CD4-positive, alpha-beta T cell treated with Interleukin-1 beta for 1 hour (primary cell): ENCODE results near the gene CTSA.
A peak's percentile ranks its signal among the peaks of the same experiment; 100 is the strongest.
"Not testable (repeated sequence)": the region's sequence is repeated elsewhere in the genome, so short reads cannot be mapped to it uniquely, and the experiment has no call there.

Source experiments
- DNase-seq, 2 donors: peaks; one replicate each; pipeline ENCODE4 v3.0.0-alpha.2; 2020 to 2022

Gene CTSA

DNA sequence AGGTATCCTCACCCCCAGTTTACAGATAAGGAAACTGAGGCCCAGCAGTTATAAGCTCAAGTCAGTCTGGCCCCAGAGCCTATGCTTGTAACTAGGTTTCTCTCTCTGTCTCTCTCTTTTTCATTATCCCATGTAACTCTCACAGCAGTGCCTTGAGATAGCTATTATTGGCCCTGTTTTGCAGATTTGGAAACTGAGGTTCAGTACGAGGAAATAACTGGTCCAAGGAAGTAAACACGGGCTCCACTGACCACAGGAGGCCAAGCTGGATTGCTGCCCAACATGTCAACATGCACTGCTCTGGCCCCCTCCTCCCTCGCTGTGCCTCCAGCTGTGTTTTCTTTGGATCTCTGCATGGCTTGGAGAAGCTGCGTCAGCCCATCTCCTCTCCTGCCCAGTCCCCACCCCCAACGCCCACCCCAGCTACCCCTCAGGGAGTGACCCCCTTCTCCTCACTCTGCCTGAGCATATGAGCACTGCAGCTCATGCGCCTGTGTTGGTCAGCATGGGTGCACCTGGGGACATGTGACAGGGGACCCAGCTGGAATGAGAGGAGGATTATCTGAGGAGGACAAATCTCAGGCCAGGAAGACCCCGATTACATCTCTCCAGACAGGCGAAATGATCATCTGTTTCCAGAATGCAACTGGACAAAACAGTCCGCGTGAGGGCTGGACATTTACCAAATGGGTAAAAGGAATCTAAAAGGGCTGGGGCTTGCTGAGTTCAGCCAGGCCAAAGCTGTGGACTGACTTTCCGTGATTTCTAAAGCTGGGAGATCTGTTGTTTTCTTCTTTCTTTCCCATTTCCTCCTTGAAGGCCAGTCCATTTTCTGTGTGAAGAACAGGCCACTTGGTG lies 28.6 kb downstream of the CTSA start:
- DNase-seq, result no peak

GRCh38 chr20:45920462-45921336 lies 29.6 kb downstream of the CTSA start:
- DNase-seq, result no peak

DNA sequence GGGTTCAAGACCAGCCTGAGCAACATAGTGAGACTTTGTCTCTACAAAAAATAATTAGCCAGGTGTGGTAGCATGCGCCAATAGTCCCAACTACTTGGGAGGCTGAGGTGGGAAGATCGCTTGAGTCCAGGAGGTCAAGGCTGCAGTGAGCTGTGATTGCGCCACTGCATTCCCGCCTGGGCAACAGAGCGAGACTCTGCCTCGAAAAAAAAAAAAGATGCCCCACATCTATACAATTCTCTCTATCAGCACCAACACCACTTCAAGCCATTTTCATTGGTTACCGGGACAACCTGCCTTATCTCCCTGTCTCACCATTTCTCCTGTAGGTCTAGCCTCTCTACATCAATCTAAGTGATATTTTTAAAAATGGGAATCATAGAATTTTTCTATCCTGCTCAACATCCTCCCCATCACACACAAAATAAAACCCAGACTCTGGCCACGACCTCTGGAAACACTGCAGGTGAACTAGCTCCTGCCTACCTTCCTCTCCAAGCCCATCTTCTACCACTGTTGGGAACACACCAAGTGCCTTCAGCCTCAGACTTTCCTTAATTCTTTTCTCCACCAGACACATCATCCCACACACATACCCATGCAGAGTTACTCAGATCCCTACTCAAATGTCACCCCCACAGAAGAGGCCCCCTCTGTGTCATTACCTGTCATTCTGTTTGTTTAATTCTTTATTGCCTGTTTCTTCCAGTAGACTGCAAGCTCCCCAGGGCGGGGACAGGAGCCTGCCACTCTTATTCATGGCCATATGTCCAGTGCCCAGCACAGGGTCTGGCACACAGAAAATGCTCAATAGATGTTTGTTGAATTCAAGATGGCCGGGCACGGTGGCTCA lies 30.4 kb downstream of the CTSA start:
- no peak for DNase-seq

GRCh38 chr20:45924391-45925261 lies 33.5 kb downstream of the CTSA start:
- no peak for DNase-seq

DNA sequence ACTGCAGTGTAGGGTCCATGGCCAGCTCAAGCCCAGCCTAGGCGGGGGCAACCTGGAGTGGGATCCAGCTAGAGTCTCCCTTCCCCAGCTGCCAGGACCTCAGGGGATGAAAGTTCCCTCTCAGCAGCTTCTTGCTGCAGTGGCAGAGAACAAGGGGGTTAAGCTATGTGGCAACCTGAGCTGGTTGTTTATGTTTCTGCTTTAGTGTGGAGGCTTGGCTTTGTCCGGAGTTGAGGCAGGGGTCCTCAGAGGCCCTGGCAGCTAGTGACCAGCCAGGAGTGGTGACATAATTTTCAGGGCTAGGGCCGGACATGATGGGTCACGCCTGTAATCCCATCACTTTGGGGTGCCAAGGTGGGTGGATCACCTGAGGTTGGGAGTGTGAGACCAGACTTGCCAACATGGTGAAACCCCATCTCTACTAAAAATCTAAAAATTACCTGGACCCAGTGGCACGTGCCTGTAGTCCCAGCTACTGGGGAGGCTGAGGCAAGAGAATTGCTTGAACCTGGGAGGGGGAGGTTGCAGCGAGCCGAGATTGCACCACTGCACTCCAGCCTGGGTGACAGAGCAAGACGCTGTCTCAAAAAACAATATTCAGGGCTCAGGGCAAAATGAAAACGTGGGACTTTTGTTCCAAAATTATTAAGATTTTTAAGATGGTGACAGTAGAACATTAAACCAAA lies 34.8 kb downstream of the CTSA start:
- no peak for DNase-seq

GRCh38 chr20:45926731-45927070 lies 35.6 kb downstream of the CTSA start:
- no peak for DNase-seq

GRCh38 chr20:45927071-45927878 lies 36.1 kb downstream of the CTSA start:
- DNase-seq, result no peak

DNA sequence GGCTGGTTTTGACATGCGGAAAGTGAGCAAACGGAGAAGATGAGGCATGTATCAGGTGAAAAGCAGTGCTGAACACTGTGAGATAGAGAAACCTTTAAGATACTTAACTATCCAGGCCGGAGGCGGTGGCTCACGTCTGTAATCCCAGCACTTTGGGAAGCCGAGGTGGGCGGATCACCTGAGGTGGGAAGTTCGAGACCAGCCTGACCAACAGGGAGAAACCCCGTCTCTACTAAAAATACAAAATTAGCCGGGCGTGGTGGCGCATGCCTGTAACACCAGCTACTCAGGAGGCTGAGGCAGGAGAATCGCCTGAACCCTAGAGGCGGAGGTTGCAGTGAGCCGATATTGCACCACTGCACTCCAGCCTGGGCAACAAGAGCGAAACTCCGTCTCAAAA lies 40.5 kb downstream of the CTSA start:
- not testable (repeated sequence) for DNase-seq

GRCh38 chr20:45933266-45934045 lies 42.3 kb downstream of the CTSA start:
- peak; percentile 65 to 70 for DNase-seq

DNA sequence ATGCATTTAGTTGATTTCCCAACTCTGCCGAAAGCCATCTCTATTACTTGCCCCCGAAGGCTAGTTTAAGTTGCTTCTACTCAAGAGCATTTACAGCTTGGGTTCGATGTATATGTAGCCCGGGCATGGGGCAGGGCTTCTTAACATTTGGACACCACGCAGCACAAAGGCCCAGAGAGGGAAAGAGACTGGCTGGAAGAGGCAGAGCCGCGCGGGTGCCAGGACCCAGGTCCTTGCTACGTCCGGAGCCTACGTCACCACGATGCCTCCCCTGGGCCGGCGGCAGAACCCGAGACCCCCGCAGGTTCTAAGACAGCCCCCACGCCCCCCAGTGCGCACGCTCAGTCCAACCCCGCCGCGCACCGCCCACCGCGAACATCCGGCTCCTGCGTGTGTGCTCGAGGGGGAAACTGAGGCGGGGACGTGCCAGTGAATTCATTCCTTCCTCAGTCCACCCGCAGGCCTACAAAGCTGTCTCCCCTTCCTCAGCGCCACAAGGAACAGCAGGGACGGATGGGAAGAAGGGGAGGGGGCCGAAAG lies 43.0 kb downstream of the CTSA start:
- peak in 1 of 2 donors; percentile 60 for DNase-seq

- peak; percentile 97 to 98 for DNase-seq
Observed at GRCh38 chr20:45934586-45935415, 43.7 kb downstream of the CTSA start, which contains the start of gene PCIF1. Gene PCIF1 (plus strand): TSS chr20:45934683. CDS start chr20:45939000, 4,317 bp downstream.

- no peak for DNase-seq
Observed at GRCh38 chr20:45935416-45936046, 44.4 kb downstream of the CTSA start.

DNA sequence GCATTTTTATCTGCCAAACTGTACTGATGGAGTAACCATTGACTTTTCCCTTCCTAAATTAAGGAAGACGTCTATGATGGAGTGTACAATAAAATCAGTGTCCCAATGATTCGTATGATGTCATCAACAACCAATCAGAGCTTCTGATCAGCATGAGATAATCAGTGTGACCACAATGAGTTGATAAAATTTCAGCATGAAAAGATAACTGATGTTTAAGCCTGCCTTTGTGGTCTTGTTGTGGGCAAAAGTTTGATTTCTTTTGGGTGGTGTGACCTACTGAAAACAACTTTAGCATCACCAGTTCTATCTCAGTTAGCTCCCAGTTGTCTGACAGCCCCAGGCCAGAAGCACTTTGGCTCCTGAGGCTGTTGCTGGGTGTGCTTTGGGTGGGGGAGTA lies 46.6 kb downstream of the CTSA start:
- DNase-seq, result peak in 1 of 2 donors; percentile 25

DNA sequence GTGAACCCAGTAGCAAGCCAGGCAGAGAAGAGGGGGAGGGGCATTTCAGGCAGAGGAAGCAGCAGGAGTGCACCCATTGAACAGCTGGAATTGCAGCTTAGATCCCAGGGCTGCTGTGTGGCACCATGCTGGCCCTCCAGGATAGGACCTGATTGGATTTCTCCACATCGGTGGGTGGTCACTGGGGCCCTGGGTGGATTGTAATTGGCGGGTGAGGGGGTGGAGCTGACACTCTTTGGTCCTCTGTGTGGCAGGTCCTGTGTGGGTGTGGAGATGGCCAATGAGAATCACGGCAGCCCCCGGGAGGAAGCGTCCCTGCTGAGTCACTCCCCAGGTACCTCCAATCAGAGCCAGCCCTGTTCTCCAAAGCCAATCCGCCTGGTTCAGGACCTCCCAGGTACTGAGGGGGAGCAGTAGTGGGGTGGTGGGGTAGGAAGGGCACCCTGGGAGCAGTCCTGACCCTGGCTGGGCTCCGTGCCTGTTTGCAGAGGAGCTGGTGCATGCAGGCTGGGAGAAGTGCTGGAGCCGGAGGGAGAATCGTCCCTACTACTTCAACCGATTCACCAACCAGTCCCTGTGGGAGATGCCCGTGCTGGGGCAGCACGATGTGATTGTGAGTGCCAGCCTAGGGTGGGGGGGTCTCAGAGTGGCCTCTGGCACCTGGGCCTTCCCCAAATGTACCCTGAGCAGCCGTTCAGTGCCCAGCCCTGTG lies 47.7 kb downstream of the CTSA start:
- DNase-seq, result no peak

DNA sequence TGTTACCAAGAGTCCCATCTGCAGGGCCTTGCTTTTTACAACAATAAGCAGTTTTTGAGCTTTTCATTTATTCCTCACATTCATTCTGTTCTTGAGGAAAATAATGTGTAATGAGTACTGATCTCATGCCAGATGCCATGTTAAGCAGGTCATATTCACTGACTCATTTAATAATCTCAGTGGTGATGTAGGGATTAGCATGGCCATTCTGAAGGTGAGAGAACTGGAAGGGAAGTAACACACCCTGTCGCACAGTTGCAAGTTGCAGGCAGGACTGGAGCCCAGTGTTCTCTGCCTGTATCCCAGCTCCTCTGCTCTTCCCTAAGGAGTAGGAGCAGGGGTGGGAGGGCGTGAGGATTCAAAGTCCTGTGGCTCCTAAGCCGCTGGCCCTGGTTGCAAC lies 48.9 kb downstream of the CTSA start:
- DNase-seq, result no peak

DNA sequence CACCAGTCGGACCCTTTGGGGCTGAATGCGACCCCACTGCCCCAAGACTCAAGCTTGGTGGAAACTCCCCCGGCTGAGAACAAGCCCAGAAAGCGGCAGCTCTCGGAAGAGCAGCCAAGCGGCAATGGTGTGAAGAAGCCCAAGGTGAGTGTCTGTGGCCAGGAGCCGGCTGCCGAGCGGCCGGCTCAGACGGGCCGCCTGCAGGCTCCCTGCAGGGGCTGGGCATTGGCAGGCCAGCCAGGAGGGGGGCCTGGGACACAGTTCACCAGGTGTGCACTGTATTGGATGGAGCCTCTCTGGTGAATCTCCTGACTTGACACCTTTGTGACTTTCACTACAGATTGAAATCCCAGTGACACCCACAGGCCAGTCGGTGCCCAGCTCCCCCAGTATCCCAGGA lies 49.3 kb downstream of the CTSA start:
- no peak for DNase-seq

DNA sequence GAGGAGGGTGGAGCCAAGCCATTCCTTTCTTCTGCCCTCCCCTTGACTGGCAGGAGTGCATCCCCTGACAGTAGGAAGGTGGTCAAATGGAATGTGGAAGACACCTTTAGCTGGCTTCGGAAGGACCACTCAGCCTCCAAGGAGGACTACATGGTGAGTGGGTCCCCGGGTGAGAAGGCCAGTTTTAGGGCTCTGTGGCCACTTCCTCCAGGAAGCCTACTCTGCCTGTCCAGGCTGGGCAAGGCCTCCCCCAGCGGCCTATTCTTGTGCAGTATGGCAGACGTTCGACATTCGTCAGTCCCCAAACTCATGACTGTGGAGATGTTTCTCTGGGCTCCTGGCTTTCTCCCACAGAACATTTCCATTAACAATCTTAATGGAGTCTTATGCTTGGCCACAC lies 52.5 kb downstream of the CTSA start:
- DNase-seq, result no peak
